Fibroblast of upper back skin (primary cell): ENCODE results near the gene CFAP107.

Experiments
- DNase-seq: peaks from one replicate; pipeline ENCODE4 v3.0.0-alpha.2; 2013

CFAP107 gene

GRCh38 chr1:12745126-12745991 lies 641 bp upstream of the CFAP107 start:
- DNase-seq, result peak; percentile 62

- no peak for DNase-seq
Measured at GRCh38 chr1:12748778-12749355, 2.9 kb downstream of the CFAP107 start.

- DNase-seq, result no peak
Measured at GRCh38 chr1:12754738-12755137, 8.7 kb downstream of the CFAP107 start.

- no peak for DNase-seq
Measured at GRCh38 chr1:12756273-12756672, 10.3 kb downstream of the CFAP107 start.

- no peak for DNase-seq
Measured at GRCh38 chr1:12756768-12757413, 10.9 kb downstream of the CFAP107 start.

GRCh38 chr1:12757836-12758235 lies 11.8 kb downstream of the CFAP107 start:
- no peak for DNase-seq

- no peak for DNase-seq
Measured at GRCh38 chr1:12760256-12760795, 14.3 kb downstream of the CFAP107 start.

- DNase-seq, result no peak
Measured at GRCh38 chr1:12761781-12762180, 15.8 kb downstream of the CFAP107 start.

GRCh38 chr1:12762766-12763165 lies 16.8 kb downstream of the CFAP107 start:
- DNase-seq, result no peak

GRCh38 chr1:12763479-12763878 lies 17.5 kb downstream of the CFAP107 start:
- no peak for DNase-seq

- no peak for DNase-seq
Measured at GRCh38 chr1:12764016-12764415, 18.0 kb downstream of the CFAP107 start.

- no peak for DNase-seq
Measured at GRCh38 chr1:12769031-12769430, 23.0 kb downstream of the CFAP107 start.

GRCh38 chr1:12769976-12770505 lies 24.0 kb downstream of the CFAP107 start:
- DNase-seq, result no peak

GRCh38 chr1:12770620-12771019 lies 24.6 kb downstream of the CFAP107 start:
- no peak for DNase-seq

- DNase-seq, result no peak
Measured at GRCh38 chr1:12771186-12771585, 25.2 kb downstream of the CFAP107 start.

GRCh38 chr1:12772520-12772919 lies 26.5 kb downstream of the CFAP107 start:
- no peak for DNase-seq

- no peak for DNase-seq
Measured at GRCh38 chr1:12773438-12773837, 27.4 kb downstream of the CFAP107 start, which contains the start of gene PRAMEF12. TSS of gene PRAMEF12 (plus strand) at chr1:12773738. CDS start at chr1:12774868, 1,130 bp downstream.

- no peak for DNase-seq
Measured at GRCh38 chr1:12774801-12775345, 28.9 kb downstream of the CFAP107 start.

GRCh38 chr1:12775443-12775842 lies 29.4 kb downstream of the CFAP107 start:
- no peak for DNase-seq

- no peak for DNase-seq
Measured at GRCh38 chr1:12776801-12777557, 31.0 kb downstream of the CFAP107 start.

- DNase-seq, result no peak
Measured at GRCh38 chr1:12778061-12778460, 32.1 kb downstream of the CFAP107 start.

- DNase-seq, result no peak
Measured at GRCh38 chr1:12778907-12779306, 32.9 kb downstream of the CFAP107 start.
